Measurements from ENCODE around the gene ZNF124.

DNA sequence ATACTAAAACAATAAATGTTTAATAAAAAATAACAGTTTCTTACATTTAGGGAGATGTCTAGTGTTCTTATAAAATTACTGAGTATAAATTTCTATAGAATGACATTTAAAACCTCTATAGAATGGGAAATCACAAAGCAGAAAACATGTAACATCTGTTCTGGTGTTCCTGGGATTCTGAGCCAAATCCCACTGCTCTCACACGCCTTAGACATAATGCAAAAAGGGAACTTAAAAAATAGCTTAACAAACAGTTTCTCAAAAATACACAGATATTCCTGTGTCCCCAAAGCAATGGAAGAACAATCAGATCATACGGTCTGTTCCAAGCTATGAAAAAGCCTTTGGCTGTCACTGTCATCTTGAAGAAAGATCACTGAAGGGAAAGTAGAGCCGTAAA lies 27.0 kb upstream of the ZNF124 start:
- TF ChIP-seq YY1 (IDR thresholded peaks at IDR 0.05; ENCODE audit: insufficient read depth, insufficient read length) (no peak), ZNF274 (IDR thresholded peaks at IDR 0.05; ENCODE audit: low read depth, low read length) (no peak)

Measured in NT2/D1 (cell line).